Erythroblast (primary cell): Measurements from ENCODE around the gene PHF21B.

Source experiments
- GATA1 ChIP-seq: IDR thresholded peaks from 2 replicates; pipeline ENCODE4 v1.6.1; 2011; ENCODE audit warnings: low read depth, mild to moderate bottlenecking, control low read depth, low read length, moderate library complexity
- POLR2A ChIP-seq: IDR thresholded peaks from 2 replicates; pipeline ENCODE4 v1.6.1; 2011; ENCODE audit warnings: mild to moderate bottlenecking, low read length

GRCh38 chr22:44968736-44969135 is 41.1 kb downstream of the PHF21B start:
- TF ChIP-seq POLR2A (no peak), GATA1 (no peak)
